GM19328 (cell line): ENCODE measurements around the gene ZBTB1.
"Not testable (repeated sequence)": the region's sequence is repeated elsewhere in the genome, so short reads cannot be mapped to it uniquely, and the experiment has no call there.

Experiments used
- ATAC-seq: cut with Tn5 transposase; IDR thresholded peaks from one replicate; pipeline ENCODE4 v1.9.1; 2021; ENCODE audit warnings: mild to moderate bottlenecking, moderate library complexity; ENCODE audit not compliant: unreplicated experiment

Gene ZBTB1

DNA sequence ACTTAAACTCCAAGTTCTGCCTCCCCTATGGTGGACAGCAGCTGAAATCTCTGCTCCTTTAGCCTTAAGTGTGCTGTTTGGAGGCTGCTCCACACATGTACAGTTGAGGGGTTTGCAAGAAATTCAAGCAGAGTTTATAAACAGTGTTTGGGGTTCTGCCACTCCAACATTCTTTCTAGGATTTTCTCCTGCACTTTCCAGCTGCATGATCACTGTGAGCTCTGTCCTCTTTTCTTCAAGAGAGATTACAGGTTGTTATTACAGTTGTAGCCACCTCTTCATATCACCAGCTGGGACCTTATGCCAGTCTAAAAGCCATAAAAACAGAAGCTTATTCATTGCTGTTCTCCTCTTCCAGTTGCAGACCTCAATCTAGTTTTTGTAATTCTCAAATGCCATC, 9.3 kb upstream of the ZBTB1 start:
- no peak for ATAC-seq

DNA sequence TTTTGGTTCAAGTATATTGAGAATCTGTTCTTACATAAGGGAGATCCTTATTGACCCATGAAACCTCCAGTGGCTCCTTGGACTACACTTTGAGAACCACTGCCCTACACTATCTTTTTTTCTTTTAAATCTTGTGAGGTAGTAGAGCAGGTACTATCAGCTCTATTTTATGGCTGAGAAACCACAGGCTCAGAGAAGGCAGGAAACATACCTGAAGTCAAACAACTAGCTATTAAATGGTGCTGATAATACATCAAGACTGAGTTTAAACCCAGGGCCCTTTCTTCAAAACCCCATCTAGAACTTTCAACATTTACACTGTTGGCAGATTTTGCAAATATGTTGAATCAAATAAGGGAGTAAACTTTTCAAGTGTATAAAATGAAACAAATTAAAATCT, 7.8 kb upstream of the ZBTB1 start:
- ATAC-seq = no peak

DNA sequence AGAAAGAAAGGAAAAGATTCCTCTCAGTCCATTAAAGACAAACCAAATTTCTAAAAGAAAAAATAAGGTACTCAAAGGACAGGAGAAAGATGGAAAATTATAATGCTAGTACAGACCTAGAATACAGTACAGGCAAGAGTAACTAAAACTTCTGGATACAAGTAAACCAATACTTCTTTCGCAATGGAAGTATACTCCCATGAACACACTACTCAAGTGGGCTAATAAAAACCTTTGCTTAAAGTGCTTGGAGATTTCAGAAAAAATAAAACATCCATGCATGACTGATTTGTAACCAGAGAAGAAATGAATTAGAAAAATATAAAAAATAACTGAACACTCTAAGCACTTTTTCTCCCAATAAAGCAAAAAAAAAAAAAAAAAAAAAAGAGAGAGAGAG, 4.5 kb upstream of the ZBTB1 start:
- no peak for ATAC-seq

DNA sequence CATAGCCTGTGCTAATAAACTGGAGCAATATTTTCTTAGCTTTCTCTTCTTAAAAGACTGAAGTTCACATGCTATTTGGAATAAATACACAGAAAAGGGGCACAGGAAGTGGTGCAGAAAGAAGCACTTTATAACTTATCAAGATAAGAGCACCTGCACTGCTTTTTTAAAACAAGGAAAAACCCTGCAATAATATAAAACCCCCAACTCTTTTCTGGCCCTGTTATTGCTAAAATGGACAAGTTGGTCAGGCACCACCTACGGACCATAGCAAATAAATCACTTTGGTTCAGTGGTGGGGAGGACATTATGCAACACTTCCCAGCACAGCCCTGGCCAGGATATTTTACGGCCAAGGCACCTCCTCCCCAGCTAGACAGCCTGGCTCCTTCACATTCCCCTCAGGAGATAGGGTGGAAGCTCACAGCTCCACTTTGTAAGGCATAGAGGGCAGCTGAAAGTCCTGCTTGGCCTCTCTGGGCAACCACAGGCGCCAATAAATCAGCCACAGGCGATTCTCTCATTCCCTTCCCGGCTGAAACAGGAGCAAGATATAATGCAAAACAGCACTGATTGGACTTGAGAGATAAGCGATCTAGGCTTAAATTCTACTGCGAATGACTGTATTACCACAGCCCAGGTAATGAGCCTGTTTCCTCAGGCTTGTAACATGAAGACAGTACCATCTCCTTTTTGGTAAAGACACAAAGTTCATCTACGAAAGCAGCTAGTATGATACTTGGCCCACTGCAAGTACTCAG, 3.0 kb upstream of the ZBTB1 start:
- ATAC-seq = no peak

DNA sequence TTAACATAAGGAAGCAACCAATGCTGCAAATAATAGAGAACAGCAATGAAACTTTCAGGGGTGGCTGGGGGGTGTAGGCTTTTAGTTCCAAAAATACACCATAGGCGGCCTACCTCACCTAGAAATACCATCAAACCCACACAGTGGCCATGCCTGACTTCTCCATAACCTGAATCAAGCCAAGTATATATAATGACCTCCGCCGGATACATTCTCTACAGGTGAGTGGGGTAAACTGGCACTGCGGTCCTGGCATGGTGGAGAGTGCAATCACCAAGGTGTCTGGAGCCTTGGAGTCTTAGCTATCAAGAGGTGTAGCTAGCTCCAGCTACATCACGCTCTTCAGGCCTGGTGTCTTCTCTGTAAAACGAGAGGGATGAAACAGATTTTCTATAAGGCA, 2.1 kb upstream of the ZBTB1 start:
- no peak for ATAC-seq

DNA sequence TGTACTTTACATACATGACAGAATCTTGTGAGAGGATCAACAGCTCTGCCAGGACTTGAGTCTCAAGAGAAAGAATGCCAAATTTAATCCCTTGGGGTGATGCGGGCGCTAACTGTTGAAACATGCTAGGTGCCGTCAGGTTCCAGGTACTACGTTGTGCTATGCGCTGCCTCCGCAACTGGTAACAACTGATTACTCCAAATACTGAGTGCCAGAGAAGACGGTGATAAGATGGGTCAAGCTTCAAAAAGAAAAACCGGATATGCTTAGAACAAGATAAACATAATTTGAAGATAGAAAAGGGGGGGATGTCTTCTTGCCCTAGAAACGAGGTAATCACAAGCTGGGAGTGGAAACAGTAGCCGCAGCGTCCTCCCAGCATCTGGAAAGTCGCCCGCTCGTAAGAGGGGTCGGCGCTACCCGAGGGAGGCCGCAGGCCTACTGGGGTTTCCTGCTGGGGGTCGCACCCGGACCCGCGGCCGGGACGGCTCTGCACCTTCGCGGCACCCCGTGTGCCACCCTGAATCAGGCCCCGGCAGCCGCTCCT, 1.6 kb upstream of the ZBTB1 start:
- peak; percentile 1 for ATAC-seq

DNA sequence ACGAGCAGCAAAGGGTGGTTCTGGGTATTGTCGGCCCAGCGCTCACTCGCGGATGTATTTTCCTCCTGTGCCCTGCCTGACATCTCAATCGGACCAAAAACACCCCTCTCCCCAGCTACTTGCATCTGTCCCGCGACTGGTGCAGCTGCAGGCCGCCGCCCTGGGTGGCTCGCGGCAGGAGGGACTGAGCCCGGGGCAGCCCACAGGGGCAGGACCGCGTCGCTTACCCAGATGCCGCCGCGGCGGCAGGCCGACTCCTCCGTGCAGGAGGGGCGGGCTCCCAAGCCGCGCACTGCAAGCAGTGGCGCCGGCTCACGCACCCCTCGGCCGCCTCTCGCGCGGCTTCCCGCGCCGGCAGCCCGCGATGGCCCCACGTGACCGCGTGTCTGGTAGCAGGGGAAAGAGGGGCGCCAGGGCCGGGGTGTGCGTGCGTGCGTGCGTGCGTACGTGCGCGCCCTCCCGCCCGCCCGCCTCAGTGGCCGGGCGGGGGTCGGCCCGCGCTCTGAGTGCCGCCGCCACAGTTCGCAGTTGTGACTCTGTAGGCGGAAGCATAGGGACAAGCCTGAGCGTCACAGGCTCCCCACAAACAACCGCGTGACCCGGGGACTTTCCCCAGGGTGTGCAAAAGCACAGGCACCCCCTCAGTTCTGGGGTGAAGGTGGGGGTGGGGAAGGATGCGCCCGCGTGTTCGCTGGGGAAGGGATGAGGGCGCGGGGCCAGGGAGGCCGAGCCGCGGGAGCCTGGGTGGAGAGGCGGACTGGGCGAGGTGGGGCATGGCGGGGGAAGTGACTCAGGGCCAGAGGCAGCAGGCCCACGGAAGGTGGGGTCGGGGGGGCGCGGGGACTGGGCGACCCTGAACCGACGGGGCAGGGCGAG, 898 bp upstream of the ZBTB1 start, which contains the start of gene ZBTB25:
Gene ZBTB25, minus strand, starts transcription at position 405 of the 876 bp plus-strand sequence. CDS start 13,305 bp downstream, outside the sequence.
- ATAC-seq = peak; percentile 56

DNA sequence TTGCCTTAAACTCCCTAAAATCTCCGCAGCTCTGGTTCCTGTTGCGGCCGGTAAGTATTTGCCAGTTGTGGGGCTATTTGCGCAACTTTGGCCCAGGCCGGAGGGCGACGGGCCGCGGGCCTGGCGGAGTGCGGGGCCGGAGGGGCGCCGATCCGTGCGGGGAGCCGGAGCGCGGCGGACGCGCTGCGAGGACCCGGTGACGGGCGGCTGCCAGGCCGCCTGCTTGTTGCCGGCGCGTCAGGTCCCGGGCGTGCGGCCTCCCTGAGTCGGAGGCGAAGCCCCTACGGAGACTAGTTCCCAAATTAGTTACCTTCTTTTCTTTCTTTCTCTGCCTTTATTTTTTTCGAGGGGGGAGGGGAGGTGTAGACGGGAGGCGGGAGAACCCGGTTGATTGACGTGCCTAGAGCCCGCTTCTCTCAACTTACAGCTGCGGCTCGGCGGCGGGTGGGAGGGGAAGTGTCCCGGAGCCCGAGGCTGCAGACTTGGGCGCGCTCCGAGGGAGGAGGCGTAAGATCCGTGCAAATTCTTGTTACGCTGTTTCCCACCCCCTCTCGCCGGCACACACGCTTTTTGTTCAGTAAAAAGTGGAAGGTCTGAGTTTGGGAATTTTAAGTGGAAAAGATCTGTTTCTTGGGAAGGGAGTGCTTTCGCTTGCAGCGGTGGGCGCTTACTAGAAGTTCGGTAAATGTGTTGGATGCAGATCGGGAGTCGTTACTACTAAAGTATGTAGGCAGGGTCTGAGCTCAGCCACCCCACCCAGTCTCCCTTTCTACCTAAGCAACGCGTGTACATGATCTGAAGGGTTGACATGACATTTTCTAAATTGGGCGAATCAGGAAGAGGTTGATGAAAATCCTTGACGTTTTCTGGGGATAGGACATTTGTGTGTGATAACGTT, 576 bp downstream of the ZBTB1 start:
- ATAC-seq = peak; percentile 24

DNA sequence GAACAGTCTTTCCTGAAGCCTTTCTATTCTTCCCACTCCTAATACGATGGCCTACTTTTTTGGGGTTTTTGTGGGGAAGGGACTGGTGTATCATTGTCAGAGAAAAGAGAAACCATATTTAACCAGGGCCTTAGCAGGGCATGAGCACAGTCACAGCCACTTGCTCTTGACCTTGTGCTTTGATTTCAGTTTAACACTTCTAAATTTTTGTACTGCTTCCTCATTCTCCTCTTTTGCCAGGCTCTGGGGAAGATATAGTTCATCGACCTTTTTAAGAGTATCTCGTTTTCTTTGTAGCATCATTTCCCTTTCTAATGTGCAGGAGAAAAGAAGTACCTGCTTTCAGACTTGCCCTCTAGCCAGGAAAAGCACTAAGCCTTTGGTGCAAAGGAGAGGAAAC, 2.2 kb downstream of the ZBTB1 start:
- no peak for ATAC-seq

DNA sequence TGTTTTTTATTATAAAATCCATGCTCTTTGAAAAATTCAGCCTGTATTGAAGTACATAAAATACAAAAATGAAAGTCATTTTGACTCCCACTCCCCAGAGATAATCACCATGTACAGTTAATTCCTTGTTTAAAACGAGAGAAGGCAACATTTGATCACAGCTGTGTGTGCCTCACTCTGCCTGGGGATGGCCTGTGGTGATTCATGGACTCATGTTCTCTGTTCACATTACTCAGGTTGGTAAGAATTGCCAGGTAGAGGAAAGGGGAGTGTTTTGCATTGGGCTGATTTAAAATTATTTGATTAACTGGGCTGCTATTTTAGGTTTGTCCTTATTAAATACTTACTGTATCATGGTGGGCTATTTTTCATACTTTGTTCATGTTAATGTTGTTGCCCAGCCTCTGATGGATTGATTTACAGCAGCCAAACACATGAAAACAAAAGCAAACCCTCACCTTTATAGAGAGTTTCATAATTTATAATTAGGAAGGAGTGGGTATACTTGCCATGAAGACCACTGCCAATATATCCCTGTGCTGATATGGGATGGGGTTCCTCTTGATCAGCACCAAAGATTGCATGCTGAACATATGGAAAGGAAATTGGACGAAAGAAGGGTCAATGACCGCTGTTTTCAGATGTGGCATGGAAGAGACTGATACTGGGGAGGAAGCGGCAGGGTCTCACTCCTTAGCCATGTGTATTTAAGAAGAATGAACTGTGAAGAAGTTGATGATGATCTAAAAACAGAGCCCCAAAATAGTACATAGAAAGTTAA, 3.0 kb downstream of the ZBTB1 start:
- ATAC-seq = no peak

DNA sequence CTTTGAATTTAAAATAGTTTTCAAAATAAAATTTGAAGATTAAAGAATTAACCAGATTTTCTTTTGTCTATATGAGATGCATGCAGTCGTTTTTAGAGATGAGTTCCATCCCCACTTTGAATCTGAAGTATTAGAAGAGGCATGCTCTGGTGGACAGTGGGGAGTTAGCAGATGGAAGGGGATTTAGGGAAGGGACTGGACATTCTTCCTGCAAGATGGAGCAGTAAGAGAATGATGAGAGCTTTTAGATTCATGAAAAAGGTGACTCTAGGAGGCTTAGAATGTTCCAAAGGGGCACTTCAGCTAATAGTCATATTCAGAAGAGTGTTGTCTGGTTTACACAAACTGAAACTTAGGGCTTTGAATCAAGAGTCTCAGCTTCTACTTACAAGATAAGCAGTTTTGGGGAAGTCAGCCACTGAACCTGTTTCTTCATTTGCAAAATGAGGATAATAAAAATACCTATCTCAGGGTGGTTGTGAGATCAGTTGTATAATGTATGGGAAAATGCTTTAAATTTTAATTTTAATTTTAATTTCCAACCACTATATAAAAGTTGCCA, 3.7 kb downstream of the ZBTB1 start:
- no peak for ATAC-seq

DNA sequence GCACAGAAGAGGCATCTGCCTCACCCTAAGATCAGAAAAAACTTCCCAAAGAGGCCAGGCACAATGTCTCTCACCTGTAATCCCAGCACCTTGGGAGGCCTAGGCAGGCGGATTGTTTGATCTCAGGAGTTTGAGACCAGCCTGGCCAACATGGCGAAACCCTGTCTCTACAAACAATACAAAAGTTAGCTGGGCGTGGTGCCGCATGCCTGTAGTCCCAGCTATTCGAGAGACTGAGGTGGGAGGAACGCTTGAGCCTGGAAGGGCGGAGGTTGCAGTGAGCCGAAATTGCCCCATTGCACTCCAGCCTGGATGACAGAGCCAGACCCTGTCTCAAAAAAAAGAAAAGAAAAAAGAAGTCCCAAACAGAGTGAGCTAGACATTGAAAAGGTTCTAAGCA, 4.5 kb downstream of the ZBTB1 start:
- no peak for ATAC-seq

DNA sequence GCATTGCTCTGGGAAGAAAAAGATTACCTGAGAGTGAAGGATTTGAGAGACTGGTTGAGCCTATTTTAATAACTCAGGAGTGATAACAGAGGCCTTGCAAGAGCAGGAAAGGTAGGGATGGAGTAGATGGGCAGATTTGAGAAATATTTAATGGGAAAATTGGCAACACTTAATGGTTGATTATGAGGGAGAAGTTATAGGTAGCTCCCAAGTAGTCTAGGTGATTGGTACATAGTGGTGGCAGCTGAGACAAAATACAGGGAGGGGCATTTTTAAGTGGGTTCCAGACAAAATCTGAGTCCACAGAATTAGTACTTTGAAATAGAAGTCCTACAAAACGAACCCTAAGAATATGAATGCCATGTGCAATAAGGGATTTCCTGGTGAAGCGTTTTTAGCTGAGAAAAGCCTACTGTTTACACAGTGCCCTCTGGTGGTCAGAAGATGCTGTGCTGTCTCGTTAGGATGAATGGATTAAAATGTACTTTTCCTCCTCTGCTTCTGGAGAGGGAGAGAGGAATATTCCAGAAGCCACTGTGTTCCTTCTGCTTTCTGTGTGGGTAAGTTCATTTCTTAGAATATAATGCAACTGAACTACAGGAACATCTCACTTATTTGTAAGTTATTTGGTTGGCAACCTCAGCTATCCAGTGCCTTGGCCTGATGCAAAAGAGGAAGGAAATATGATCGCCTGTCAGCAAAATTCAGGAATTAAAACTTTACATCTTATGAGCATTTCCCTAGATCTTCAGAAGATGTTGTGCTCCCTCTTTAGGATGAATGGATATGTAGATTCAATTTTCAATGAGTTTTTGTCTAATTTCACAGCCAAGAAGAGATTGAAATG, 6.5 kb downstream of the ZBTB1 start:
- no peak for ATAC-seq

DNA sequence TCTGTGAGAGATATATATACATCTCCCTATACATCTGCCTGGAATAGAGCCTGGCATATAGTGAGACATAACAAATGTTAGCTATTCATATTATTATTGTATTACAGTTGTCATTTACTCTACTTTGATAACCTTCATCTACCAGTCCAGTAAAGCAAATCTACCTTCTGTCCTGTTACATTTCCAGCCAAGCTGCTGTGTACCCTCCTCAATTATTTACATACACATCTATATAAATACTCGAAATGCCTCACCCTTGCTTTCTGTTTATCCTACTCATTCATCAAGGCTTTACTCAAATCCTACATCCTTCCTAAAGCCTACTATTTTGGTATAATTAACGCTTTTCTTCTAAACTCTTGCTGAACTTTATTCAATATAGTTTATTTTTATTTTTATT, 8.7 kb downstream of the ZBTB1 start:
- ATAC-seq = no peak

DNA sequence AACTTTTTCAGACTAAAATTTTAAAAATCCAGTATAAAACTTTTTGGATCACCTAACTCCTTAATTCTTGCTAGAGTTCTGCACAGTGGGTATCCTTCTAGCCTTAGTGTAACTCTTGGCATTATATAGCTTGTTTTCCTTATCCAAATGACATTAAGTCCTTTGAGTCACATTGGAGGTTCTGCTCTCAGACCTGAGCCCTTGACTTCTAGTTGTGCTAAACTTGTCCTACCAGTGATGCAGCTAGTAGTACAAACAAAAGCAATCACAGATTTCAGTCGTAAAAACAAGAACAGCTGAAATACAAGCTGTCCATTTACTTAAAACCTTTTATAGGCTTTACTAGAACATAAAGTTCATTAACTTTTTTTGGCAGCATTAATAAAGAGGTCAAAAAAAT, 10.5 kb downstream of the ZBTB1 start:
- ATAC-seq = no peak

DNA sequence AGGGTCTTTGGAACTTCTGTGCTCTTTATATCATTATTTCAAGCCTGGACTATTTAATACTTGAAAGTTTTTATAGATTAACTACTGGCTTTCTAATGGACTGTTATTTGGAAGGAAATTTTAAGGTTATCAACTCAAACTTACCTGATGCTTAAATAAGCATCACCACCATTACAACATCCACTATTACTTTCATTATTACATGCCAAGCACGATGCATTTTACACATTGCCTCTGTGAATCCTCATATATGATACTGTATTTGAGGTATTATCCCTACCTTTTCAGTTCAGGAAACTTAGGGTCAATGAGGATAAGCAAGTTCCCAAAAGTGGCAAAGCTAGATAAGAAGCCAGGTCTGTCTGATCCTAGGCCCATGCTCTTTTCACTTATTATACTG, 12.4 kb downstream of the ZBTB1 start:
- ATAC-seq = no peak

DNA sequence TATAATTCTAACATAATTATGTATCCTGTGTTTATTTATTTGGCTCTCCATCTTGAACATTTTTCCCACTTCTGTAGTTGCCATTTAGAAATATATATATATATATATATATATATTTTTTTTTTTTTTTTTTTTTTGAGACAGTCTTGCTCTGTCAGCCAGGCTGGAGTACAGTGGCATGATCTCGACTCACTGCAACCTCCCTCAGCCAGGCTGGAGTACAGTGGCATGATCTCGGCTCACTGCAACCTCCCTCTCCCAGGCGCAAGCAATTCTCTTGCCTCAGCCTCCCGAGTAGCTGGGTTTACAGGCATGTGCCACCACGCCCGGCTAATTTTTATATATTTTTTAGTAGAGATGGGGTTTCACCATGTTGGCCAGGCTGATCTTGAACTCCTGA, 13.1 kb downstream of the ZBTB1 start:
- not testable (repeated sequence) for ATAC-seq

DNA sequence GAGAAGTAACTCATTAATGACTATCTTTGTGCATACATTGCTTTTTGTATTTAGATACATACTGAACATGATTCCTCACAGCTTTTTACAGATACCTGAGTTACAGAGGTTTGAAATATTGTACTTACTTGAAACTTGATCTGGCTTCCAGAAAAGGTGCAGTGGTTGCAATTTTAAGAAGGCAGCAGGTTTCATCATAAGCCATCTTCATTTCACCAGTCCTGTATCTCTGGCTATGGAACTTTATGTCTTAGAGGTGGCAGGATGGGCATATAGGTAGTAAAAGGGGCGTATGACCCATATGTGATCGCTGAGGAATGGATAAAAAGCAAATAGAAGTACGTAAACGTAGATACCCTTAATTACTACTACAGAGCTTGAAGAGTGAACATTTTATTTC, 13.7 kb downstream of the ZBTB1 start:
- ATAC-seq = no peak

DNA sequence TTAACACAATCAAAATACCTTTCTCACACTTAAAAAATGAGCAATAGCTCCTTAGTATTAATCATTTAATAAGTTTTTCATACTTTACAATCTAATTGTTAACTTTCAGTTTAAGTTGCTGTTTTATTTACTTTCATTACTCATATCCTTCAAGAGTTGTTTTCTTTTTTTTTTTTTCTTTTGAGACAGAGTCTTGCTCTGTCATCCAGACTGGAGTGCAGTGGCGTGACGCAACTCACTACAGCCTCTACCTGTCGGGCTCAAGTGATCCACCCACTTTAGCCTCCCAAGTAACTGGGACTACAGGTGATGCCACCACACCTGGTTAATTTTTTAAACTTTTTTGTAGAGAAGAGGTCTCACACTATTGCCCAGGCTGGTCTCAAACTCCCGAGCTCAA, 16.1 kb downstream of the ZBTB1 start:
- ATAC-seq = no peak
